Hepatocyte (in vitro differentiated cells): Measurements from ENCODE around the gene LRRC14B.

Experiments
- EZH2 ChIP-seq: fragments of 200-600 bp; sonication (generic); IDR thresholded peaks from 2 replicates; pipeline ENCODE4 v1.6.1; 2016; ENCODE audit warnings: antibody characterized with exemption, mild to moderate bottlenecking, borderline replicate concordance
- TF ChIP-seq, protein P1 (sequence below): fragments of 200-600 bp; sonication (generic); IDR thresholded peaks from 2 replicates; pipeline ENCODE4 v1.5.1; 2016; ENCODE audit warnings: antibody characterized with exemption, mild to moderate bottlenecking; ENCODE audit not compliant: poor library complexity

DNA sequence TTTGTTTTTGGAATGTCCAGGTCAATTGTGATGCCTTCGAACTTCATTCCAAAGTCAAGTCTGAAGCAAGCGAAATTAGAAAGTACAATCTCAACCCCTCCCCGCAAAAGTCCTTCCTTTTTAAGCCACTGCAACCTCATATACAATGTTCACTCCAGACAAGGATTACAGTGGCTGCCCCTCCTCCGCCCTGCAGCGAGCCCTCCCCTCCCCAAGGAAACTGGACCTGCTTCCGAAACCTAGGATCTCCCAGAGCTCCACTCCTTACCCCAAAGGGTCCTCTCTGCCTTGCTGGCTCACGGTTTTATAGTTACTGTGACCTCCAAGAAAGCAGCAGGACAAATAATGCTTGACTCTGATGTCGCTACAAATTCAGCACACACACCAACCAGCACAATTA is 10.4 kb downstream of the LRRC14B start:
- no peak for TF ChIP-seq EZH2
- TF ChIP-seq, protein P1, sequence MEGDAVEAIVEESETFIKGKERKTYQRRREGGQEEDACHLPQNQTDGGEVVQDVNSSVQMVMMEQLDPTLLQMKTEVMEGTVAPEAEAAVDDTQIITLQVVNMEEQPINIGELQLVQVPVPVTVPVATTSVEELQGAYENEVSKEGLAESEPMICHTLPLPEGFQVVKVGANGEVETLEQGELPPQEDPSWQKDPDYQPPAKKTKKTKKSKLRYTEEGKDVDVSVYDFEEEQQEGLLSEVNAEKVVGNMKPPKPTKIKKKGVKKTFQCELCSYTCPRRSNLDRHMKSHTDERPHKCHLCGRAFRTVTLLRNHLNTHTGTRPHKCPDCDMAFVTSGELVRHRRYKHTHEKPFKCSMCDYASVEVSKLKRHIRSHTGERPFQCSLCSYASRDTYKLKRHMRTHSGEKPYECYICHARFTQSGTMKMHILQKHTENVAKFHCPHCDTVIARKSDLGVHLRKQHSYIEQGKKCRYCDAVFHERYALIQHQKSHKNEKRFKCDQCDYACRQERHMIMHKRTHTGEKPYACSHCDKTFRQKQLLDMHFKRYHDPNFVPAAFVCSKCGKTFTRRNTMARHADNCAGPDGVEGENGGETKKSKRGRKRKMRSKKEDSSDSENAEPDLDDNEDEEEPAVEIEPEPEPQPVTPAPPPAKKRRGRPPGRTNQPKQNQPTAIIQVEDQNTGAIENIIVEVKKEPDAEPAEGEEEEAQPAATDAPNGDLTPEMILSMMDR, result no peak
